ENCODE results near the gene GARIN5B.

DNA sequence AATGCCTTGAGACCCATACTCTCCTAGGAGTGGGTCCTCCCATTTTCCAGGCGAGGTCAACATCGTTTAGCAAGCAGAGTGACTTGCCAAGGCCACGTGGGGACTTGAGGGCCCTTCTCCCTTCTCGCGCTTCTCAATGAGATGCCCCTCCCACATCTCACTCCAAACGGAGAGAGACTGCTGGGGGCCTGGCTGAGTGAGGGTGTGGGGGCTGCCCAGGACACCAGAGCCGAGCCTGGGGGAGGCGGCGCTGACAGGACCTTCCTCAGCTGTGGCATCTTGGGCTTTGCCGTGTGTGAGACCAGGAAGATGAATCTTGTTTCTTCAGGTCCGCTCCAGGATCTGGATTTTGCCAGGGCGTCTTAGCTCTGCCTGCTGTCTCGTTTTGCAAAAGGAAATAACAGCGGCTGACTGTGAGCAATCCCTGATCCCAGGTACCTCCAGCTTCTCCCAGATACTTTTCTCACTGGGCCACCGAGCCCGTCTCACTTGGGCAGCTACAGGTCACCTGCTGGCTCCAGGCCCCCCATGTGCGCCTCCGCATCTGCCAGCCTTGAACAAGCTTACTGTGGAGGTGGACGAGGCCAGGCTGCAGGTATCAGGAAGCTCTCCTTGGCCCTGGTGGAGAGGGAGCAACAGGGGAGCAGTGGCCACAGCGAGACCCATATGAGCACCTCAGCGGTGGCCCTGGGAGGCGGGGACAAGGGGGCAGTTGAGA is 14.6 kb downstream of the GARIN5B start:
- TF ChIP-seq ARNTL (CRISPR knock-in tag; IDR thresholded peaks at IDR 0.05; ENCODE audit: borderline replicate concordance, low read depth) (no peak), TOX (CRISPR knock-in tag; IDR thresholded peaks at IDR 0.05; ENCODE audit: borderline replicate concordance) (no peak), ISL1 (CRISPR knock-in tag; IDR thresholded peaks at IDR 0.05) (no peak), TCF4 (CRISPR knock-in tag; IDR thresholded peaks at IDR 0.05; ENCODE audit: borderline replicate concordance) (no peak)
- TF ChIP-seq, protein P1, sequence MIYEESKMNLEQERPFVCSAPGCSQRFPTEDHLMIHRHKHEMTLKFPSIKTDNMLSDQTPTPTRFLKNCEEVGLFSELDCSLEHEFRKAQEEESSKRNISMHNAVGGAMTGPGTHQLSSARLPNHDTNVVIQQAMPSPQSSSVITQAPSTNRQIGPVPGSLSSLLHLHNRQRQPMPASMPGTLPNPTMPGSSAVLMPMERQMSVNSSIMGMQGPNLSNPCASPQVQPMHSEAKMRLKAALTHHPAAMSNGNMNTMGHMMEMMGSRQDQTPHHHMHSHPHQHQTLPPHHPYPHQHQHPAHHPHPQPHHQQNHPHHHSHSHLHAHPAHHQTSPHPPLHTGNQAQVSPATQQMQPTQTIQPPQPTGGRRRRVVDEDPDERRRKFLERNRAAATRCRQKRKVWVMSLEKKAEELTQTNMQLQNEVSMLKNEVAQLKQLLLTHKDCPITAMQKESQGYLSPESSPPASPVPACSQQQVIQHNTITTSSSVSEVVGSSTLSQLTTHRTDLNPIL (CRISPR knock-in tag; IDR thresholded peaks at IDR 0.05; ENCODE audit: low read depth) = no peak
- TF ChIP-seq, protein P2, sequence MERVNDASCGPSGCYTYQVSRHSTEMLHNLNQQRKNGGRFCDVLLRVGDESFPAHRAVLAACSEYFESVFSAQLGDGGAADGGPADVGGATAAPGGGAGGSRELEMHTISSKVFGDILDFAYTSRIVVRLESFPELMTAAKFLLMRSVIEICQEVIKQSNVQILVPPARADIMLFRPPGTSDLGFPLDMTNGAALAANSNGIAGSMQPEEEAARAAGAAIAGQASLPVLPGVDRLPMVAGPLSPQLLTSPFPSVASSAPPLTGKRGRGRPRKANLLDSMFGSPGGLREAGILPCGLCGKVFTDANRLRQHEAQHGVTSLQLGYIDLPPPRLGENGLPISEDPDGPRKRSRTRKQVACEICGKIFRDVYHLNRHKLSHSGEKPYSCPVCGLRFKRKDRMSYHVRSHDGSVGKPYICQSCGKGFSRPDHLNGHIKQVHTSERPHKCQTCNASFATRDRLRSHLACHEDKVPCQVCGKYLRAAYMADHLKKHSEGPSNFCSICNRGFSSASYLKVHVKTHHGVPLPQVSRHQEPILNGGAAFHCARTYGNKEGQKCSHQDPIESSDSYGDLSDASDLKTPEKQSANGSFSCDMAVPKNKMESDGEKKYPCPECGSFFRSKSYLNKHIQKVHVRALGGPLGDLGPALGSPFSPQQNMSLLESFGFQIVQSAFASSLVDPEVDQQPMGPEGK (CRISPR knock-in tag; IDR thresholded peaks at IDR 0.05; ENCODE audit: borderline replicate concordance) = no peak
